Liver (tissue), 3 donors: ENCODE measurements around the gene DNAH10.

ENCODE experiments used
- ATF3 ChIP-seq: IDR thresholded peaks from 2 replicates; pipeline ENCODE4 v1.6.1; 2016; ENCODE audit warnings: antibody characterized with exemption
- CTCF ChIP-seq: fragments of 150-350 bp; IDR thresholded peaks from 2 replicates; pipeline ENCODE4 v1.5.1; 2017; ENCODE audit warnings: improper control_type of control experiment, low read depth, low read length; ENCODE audit not compliant: missing input control
- FOXA2 ChIP-seq: IDR thresholded peaks from 2 replicates; pipeline ENCODE4 v1.6.1; 2016; ENCODE audit warnings: antibody characterized with exemption
- JUND ChIP-seq, 2 donors: IDR thresholded peaks; 2 replicates each; pipeline ENCODE4 v1.6.1; 2016; ENCODE audit warnings: antibody characterized with exemption in 2 of 2
- MAX ChIP-seq: IDR thresholded peaks from 2 replicates; pipeline ENCODE4 v1.6.1; 2016; ENCODE audit warnings: antibody characterized with exemption
- REST ChIP-seq: IDR thresholded peaks from 2 replicates; pipeline ENCODE4 v1.6.1; 2016; ENCODE audit warnings: antibody characterized with exemption, mild to moderate bottlenecking
- RXRA ChIP-seq, 2 donors: IDR thresholded peaks; 2 replicates each; pipeline ENCODE4 v1.6.1; 2017 to 2018; ENCODE audit warnings: antibody characterized with exemption in 2 of 2, mild to moderate bottlenecking in 1 of 2
- SP1 ChIP-seq: IDR thresholded peaks from 2 replicates; pipeline ENCODE4 v1.6.1; 2018; ENCODE audit warnings: antibody characterized with exemption, mild to moderate bottlenecking
- TAF1 ChIP-seq: conservative IDR thresholded peaks from 2 replicates; pipeline ENCODE4 v1.6.1; 2016; ENCODE audit warnings: antibody characterized with exemption, mild to moderate bottlenecking
- YY1 ChIP-seq: IDR thresholded peaks from 2 replicates; pipeline ENCODE4 v1.6.1; 2016; ENCODE audit warnings: antibody characterized with exemption, mild to moderate bottlenecking
- donor health status: healthy.
- donor health status: healthy.

GRCh38 chr12:123854232-123854631, 92.1 kb downstream of the DNAH10 start:
- no peak for TF ChIP-seq YY1
- no peak for TF ChIP-seq CTCF
- no peak for TF ChIP-seq MAX
- no peak for TF ChIP-seq RXRA (IDR thresholded peaks at IDR 0.05)
- no peak for TF ChIP-seq TAF1
- TF ChIP-seq SP1: no peak
- no peak for TF ChIP-seq ATF3
- no peak for TF ChIP-seq FOXA2
- no peak for TF ChIP-seq REST
- TF ChIP-seq JUND (IDR thresholded peaks at IDR 0.05): no peak
